Lung (tissue), 12 donors: Measurements from ENCODE around the gene AP1G2. TPM values are rescaled to one million over a fixed set of nuclear protein-coding genes. Genes with fewer than 3 reads are reported as not detected.

Source experiments
- ATAC-seq: fragments of 200-7000 bp; cut with Tn5 transposase; one replicate; pipeline ENCODE4 v1.9.1; 2020; ENCODE audit warnings: moderate number of reproducible peaks; ENCODE audit not compliant: insufficient read depth, low FRiP score
- DNase-seq, 3 donors: peaks; one replicate each; pipeline ENCODE4 v3.0.0-alpha.2; 2013 to 2017
- H3K27ac ChIP-seq, 2 donors: one replicate each; pipeline ENCODE4 v1.5.1; 2013; ENCODE audit warnings: mild to moderate bottlenecking in 2 of 2, moderate library complexity in 2 of 2, control low read depth in 1 of 2, inconsistent platforms in 1 of 2, low read depth in 1 of 2, low read length in 1 of 2
- H3K27me3 ChIP-seq, 3 donors: one replicate each; pipeline ENCODE4 v1.5.1; 2013; ENCODE audit warnings: low read length in 2 of 3; ENCODE audit not compliant: control insufficient read depth in 3 of 3, insufficient read depth in 3 of 3
- H3K36me3 ChIP-seq, 4 donors: one replicate each; pipeline ENCODE4 v1.5.1; 2013; ENCODE audit warnings: low read length in 4 of 4, mild to moderate bottlenecking in 1 of 4, moderate library complexity in 1 of 4; ENCODE audit not compliant: control insufficient read depth in 4 of 4, insufficient read depth in 4 of 4
- H3K4me1 ChIP-seq, 5 donors: one replicate each; pipeline ENCODE4 v1.5.1; 2013; ENCODE audit warnings: low read length in 5 of 5, mild to moderate bottlenecking in 2 of 5, moderate library complexity in 1 of 5; ENCODE audit not compliant: control insufficient read depth in 5 of 5, insufficient read depth in 5 of 5
- H3K4me3 ChIP-seq: one replicate; pipeline ENCODE4 v1.5.1; 2013; ENCODE audit warnings: mild to moderate bottlenecking, control low read depth, moderate library complexity
- H3K9ac ChIP-seq, 2 donors: one replicate each; pipeline ENCODE4 v1.5.1; 2013; ENCODE audit warnings: low read length in 2 of 2, control low read depth in 1 of 2; ENCODE audit not compliant: insufficient read depth in 1 of 2
- H3K9me3 ChIP-seq, 4 donors: one replicate each; pipeline ENCODE4 v1.5.1; 2013; ENCODE audit warnings: low read length in 3 of 4, mild to moderate bottlenecking in 1 of 4, moderate library complexity in 1 of 4; ENCODE audit not compliant: control insufficient read depth in 4 of 4, insufficient read depth in 3 of 4
- CTCF ChIP-seq: IDR thresholded peaks from 2 replicates; pipeline ENCODE4 v1.5.1; 2012; ENCODE audit warnings: mild to moderate bottlenecking; ENCODE audit errors: control extremely low read depth, extremely low read depth
- WGBS, 2 donors: extraction: QIAGEN DNeasy Blood & Tissue Kit; methylation state at CpG; one replicate each; pipeline ENCODE4 v1.1.7; 2013; 5-methylcytosine and 5-hydroxymethylcytosine counted together
- polyA plus RNA-seq, 2 donors: library from polyadenylated mRNA; stranded (reverse); fragments of 200-250 nt; gene quantifications; one replicate each; pipeline ENCODE4 v1.2.1, GENCODE V29; 2013
- total RNA-seq, 2 donors: library from RNA; depleted of rRNA in 1 of 2; stranded (reverse); fragments of >200 nt in 1 of 2; gene quantifications; one replicate each; pipeline ENCODE4 v1.2.1, GENCODE V29; 2014 to 2021
- donor health status: control.
- donor health status: control.
- donor health status: Bipolar disorder and iron deficiency.
- donor health status: healthy.
- donor health status: DM: yes; HTN: yes; CAD: no.

AP1G2 gene
- total and polyA plus RNA-seq, 4 donors: 48.0 to 106 (median 81.8) TPM

GRCh38 chr14:23579739-23580138 is 12.1 kb upstream of the AP1G2 start:
- Histone ChIP-seq H3K9ac (no peak overlapping the region), H3K4me1 (peaks cover 0 to 13% (median 0%) of the 10 kb centered on the region in 5 donors), H3K4me3 (no peak overlapping the region), H3K27ac (no peak overlapping the region), H3K9me3 (no peaks in the 10 kb centered on the region), H3K36me3 (no peaks in the 10 kb centered on the region), H3K27me3 (peaks cover 5 to 47% (median 29%) of the 10 kb centered on the region in 3 donors)
- no peak for TF ChIP-seq CTCF
- ATAC-seq (no peak), DNase-seq (no peak)

DNA sequence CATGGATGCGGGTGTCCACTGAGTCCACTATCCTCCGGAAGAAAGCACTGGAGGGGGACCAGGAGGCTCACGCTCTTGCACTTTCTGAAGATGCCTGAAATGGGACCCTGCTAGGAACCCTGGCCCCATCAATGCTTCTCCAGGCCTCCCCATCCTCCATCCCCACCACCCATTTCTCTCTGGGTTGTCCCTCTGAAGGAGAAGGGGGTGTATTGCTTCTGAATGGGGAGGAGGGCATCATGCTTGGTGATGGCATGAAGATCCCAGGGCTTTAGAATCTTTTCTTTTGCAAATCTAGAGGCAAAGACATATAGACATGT is 11.7 kb upstream of the AP1G2 start:
- H3K9me3 ChIP-seq: no peaks in the 10 kb centered on the region
- H3K4me1 ChIP-seq: peaks cover 0 to 13% (median 0%) of the 10 kb centered on the region in 5 donors
- H3K27me3 ChIP-seq: peaks cover 5 to 52% (median 34%) of the 10 kb centered on the region in 3 donors
- H3K9ac ChIP-seq: no peak overlapping the region
- no peak for DNase-seq
- no peak for ATAC-seq
- no peaks in the 10 kb centered on the region for H3K36me3 ChIP-seq
- TF ChIP-seq CTCF: no peak
- no peak overlapping the region for H3K4me3 ChIP-seq
- WGBS, 2 donors: 61 to 80% methylated on average over 3 of the region's 3 CpGs
- no peak overlapping the region for H3K27ac ChIP-seq

- Histone ChIP-seq H3K4me3 (no peak within 1 kb of the TSS), H3K9ac (no peak within 1 kb of the TSS), H3K9me3 (no peaks in the 10 kb centered on the region), H3K27ac (no peak within 1 kb of the TSS), H3K27me3 (peaks cover 5 to 55% (median 34%) of the 10 kb centered on the region in 3 donors), H3K36me3 (no peaks in the 10 kb centered on the region), H3K4me1 (peaks cover 0 to 13% (median 0%) of the 10 kb centered on the region in 5 donors)
- DNase-seq (no peak), ATAC-seq (no peak)
- TF ChIP-seq CTCF: no peak
- 21 to 26% methylated on average over 18 of the region's 18 CpGs for WGBS, 2 donors
These were observed 11.1 kb upstream of the AP1G2 start, which contains the start of gene JPH4 for GRCh38 chr14:23578560-23579310. Gene JPH4 (minus strand): TSS chr14:23578790. CDS start chr14:23577453, 1,337 bp downstream.
